8988T (cell line): ENCODE results near the gene TFDP1.

Experiments
- DNase-seq: peaks from one replicate; pipeline ENCODE4 v3.0.0; 2011

The TFDP1 gene

GRCh38 chr13:113635709-113636108, 51.2 kb downstream of the TFDP1 start:
- DNase-seq, result no peak

- DNase-seq, result no peak
Measured at GRCh38 chr13:113636266-113636963, 51.9 kb downstream of the TFDP1 start.

- DNase-seq, result no peak
Measured at GRCh38 chr13:113637262-113638160, 53.0 kb downstream of the TFDP1 start.

- no peak for DNase-seq
Measured at GRCh38 chr13:113638173-113638746, 53.7 kb downstream of the TFDP1 start.

GRCh38 chr13:113638806-113639205, 54.3 kb downstream of the TFDP1 start:
- no peak for DNase-seq

- DNase-seq, result no peak
Measured at GRCh38 chr13:113639616-113640262, 55.2 kb downstream of the TFDP1 start.

GRCh38 chr13:113641426-113641825, 56.9 kb downstream of the TFDP1 start:
- no peak for DNase-seq

GRCh38 chr13:113642563-113642962, 58.0 kb downstream of the TFDP1 start:
- DNase-seq, result no peak

GRCh38 chr13:113643593-113643992, 59.0 kb downstream of the TFDP1 start:
- no peak for DNase-seq

GRCh38 chr13:113644800-113645199, 60.2 kb downstream of the TFDP1 start:
- DNase-seq, result no peak

GRCh38 chr13:113645329-113645728, 60.8 kb downstream of the TFDP1 start:
- DNase-seq, result no peak

GRCh38 chr13:113646376-113646775, 61.8 kb downstream of the TFDP1 start:
- DNase-seq, result no peak

- DNase-seq, result no peak
Measured at GRCh38 chr13:113646921-113647340, 62.4 kb downstream of the TFDP1 start.

GRCh38 chr13:113647351-113648215, 63.0 kb downstream of the TFDP1 start:
- no peak for DNase-seq

- no peak for DNase-seq
Measured at GRCh38 chr13:113648216-113648610, 63.7 kb downstream of the TFDP1 start.

GRCh38 chr13:113649212-113649611, 64.7 kb downstream of the TFDP1 start:
- DNase-seq, result no peak

GRCh38 chr13:113650275-113650674, 65.7 kb downstream of the TFDP1 start:
- DNase-seq, result no peak

GRCh38 chr13:113650731-113651148, 66.2 kb downstream of the TFDP1 start:
- DNase-seq, result no peak

- no peak for DNase-seq
Measured at GRCh38 chr13:113651511-113652403, 67.2 kb downstream of the TFDP1 start.

- DNase-seq, result no peak
Measured at GRCh38 chr13:113652404-113653263, 68.1 kb downstream of the TFDP1 start.
